NOMO-1 (cell line): ENCODE data around the gene MAD1L1.

Source experiments
- DNase-seq, 2 experiments: peaks; one replicate each; lab custom pipeline; 2025; ENCODE audit not compliant: unreplicated experiment in 2 of 2; lab: John Stamatoyannopoulos, UW

Gene MAD1L1

GRCh38 chr7:2108071-2108455 is 124.7 kb downstream of the MAD1L1 start:
- no peak for DNase-seq

DNA sequence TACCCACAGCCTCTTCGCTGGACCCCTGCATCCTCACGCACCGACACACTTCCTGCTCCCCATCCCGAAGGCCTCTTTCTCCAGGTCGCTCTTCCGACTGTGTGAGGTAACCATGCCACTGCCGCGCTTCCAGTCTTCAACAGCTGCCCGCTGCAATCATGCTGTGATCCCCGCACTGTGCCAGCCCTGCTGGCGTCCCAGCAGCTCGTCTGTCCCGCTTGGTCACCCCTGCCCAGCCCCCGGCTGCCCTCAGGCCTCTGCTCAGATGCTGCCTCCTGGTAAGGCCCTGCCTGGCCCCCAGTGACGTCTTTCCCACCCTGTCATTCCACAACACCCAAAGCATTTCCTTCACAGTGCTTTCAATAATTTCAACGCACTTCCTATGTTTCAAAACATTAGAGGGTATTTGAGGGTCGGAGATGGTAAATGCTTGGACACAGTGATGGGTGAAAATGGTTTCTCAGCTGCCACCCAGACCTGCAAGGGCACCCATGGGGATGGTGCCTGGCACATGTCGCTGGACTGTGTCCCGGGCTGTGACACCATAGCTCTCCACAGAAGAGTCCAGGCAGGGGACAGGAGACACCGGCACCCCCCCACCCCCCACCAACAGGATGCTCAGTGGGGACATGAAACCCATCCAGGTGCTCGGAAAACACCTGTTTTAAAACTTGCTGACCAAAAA is 125.2 kb downstream of the MAD1L1 start:
- DNase-seq, result no peak

DNA sequence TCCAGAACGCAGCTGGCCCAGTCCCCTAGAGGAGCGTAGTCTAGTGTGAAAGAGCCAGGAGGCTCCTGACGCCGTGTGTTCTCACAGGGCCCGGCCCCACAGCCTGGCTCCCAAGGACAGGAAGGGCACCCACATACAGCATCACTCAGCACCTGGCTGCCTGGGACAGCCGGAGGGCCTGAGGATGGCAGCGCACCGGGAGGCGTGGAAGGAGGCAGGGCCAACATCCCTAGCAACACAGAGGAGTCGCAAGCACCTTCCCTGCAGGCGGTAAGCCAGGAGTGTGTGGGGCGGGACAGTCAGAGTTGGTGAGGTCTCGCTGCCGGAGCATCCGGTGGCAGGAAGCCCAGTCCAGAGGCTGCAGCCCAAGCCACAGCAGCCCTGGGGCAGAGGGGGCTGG is 125.8 kb downstream of the MAD1L1 start:
- no peak for DNase-seq

- DNase-seq, result no peak
Measured at GRCh38 chr7:2106440-2106839, 126.3 kb downstream of the MAD1L1 start.

- no peak for DNase-seq
Measured at GRCh38 chr7:2105917-2106316, 126.8 kb downstream of the MAD1L1 start.

DNA sequence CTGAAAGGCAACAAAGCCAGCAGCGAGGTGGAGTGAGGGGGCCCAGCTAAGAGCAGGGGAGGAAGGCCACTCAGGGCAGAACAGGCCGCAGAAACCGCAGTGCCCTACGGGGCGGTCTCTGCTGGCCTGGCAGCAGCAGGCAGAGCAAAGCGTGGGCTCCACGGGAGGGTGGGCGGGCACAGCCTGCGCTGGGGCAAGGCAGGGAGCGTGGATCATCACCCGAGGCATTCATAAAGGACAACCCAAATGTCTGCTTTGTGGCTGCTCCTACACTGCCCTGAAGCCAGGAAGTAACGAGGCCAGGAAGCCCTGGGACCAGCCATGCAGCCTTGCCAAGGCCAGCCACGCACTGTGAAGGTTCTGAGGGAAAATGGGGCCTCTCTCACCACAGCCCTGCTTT is 127.5 kb downstream of the MAD1L1 start:
- DNase-seq, result no peak

- DNase-seq, result no peak
Measured at GRCh38 chr7:2104716-2105115, 128.0 kb downstream of the MAD1L1 start.

DNA sequence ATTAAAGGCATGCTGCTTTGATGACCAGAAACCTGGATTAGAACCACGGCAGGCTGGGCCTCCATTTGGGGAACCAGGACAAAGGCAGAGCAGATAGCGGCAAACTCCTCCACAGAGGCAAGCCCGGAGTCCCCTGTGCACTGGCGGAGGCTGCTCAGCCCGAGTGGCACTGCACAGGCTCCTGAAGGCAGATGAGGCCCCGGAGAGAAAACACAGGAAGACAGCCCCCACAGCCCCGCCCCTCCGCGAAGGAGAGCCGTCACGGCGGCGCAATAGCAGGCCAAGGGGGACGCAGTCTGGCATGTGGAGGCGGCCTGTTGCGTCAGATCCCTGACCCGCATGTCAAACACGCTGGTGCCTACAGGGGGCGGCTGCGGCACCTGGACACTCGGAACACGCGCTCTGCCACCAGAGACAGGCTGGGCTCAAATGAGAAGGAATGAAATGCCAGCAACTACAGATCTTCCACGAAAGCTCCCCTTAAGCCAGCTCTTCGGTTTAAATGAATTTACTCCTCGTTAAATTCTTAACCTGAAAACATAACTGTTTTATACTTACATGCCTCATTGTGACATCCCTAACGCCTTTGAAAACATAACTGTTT is 128.5 kb downstream of the MAD1L1 start:
- peak; percentile 82 to 88 for DNase-seq

DNA sequence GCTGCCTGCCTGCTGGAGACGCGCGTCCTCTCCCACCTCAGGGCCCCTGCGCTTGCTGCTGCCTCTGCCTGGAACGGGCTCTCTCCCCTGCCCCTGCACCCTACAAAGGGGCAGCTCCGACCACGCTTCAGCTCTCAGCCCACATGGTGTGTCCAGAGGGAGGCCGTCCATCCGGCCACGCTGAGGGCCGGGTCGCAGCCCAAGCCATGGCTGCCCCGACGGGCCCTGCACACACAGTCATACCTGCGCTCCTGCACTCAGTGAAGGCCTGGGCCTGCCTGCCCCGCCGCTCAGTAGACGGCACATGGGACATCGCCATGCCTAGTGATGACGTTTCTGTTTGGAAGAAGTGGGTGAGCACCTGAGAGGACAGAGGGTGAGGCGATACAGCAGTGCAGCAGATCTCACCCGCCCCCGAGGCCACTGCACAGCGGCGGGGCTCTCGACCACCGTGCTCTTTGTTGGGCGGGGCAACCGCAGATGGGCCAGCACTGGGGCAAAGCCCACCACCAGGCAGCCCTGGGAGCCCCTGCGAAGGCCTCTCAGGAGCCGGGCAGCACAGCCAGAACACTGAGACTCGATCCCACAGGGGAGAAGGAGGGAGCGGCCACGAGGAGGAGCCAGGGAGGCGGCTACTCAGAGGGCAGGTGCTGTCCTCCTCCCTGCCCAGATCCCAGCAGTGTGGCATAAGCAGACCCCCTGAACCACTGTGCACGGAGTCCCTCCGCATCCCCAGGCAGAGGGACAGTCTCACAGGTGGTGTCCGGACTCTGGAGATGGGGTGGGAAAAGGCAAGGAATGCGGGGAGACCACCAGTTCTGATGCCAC is 129.5 kb downstream of the MAD1L1 start:
- no peak for DNase-seq

DNA sequence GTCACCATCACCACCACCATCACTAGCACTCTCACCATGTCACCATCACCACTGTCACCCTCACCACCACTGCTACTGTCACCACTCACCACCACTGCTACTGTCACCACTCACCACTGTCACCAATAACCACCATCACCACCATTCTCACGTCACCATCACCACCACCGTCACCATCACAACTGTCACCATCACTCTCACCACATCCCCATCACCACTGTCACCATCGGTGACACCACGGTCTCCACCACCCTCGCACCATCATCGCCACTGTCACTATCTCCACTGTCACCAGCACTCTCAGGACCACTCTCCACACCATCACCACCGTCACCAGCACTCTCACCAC is 130.4 kb downstream of the MAD1L1 start:
- DNase-seq, result no peak

DNA sequence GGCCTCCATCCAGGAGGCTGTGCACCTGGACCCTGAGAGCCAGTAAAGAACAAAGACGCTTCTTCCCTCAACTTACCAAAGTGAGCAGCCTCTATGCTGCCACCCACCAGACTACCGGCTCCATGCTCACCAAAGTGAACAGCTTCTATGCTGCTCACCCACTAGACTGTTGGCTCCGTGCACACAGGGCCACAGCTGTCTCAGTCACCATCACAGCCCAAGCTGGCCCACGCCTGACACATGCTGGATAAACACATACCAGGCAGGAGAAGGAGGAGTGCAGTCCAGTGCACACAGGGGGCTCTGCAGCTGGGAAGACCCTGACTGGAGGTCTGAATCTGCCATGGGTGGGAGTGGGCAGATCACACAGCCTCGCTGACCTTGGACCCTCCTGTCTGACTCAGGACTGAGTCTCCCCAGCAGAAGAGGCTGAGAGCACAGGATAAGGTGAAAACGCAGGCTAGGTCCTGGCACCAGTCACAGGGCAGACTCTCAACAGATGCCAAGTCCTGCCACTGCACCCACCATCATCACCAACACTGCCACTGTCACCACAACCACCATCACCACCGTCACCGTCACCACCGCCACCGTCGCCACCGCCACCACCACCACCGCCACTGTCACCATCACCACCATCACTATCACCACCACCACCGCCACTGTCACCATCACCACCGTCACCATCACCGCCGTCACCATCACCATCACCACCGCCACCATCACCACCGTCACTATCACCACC is 130.9 kb downstream of the MAD1L1 start:
- DNase-seq, result no peak

DNA sequence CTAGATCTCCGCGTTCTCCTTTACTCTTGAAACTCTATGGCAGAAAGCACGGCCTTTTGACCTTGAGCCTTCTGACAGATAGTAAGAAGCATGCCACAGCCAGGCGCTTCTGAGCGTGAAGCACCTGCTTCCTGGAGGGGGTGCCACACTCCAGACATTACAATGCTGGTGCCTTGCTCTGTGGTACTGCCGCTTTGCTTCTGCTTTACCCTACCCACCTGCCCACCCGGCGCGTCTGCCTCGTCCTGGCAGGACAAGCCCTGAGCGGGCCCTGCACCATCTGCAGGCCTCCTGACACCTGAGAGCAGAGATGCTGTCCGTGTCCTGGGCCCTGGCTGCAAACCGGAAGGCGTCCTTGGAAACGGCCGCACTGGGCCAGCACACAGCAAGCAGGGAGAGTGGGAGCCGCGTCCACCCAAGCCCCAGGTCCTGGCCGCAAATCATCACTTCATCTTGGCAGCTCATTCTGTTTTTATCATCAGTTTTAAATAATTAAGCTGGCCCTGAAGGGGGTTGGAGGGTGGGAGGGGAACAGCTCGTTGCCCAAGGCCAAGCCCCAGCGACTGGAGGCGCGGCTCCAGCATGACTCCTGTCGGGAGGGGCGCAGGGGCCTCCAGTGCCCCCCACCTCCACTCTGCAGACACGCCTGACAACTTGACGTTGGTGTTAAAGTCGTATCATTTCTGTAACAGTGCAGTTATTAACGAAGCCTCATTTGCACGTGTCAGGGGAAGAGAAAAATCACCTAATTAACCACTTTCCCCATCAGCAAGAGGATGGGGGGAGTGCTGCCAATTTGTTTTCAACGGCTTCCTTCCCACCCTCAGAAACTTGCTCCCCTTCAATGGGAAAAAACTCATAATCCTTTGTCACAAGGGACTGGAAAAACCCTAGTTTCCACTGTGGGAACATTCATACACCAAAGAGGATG is 132.2 kb downstream of the MAD1L1 start:
- no peak for DNase-seq

DNA sequence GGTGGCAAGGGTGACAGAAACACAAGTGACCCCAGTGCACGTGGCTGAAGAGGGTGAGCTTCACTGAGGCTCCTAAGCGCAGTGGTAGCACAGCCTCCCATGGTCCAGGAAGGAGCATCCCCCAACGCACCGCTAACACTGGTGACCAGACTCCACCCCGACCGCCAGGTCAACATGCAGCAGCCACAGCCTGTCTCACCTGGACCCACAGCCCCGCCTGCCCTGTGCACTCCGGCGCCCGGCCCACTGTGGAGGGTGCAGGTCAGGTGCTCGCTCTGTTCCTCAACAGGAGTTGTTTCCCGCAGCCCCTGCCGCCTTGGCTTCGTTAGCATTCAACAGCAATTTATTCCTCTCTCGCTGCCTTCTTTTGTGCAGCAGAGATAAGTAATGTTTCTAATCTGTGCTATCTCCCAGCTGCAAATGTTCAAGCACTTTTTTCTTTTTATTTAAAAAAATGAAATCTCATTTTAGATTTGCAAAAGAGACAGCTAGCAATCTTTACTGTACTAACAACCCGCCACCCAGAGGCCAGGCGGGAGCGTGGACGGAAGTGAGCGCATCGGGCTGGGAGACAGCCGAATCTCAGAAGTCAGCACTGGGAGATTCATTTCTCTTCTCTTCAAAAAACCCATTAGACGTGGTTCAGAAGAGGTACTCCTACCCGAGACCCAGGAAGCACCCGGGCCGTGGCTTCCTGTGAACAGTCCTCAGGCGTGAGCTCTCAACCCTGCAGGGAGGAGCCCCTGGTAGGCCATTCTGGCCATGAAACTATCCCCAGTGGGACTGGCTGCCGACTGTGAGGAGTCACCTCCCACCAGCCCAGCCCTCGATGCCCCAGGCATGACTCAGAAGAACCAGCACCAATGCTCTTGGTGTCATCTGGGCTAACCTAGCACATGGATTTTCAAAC is 133.4 kb downstream of the MAD1L1 start:
- DNase-seq, result no peak

- no peak for DNase-seq
Measured at GRCh38 chr7:2098496-2098895, 134.2 kb downstream of the MAD1L1 start.

DNA sequence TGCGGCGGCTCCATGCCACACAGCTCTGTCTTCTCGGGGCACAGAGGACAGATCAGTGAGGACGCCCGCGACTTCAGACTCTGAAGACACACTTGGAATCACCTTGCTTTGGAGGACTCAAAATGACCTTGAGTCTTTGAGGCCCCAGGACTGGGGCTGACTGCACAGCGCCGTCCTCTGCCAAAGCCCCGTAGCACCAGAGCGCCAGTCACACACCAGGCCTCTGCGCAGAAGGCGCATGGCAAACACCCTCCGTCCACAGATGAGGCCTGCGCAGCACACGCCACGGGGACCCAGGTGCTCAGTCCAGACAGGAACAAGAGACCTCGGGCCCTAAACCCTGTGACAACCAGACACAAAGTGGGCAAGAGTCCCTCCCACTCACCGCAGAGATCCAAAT is 134.7 kb downstream of the MAD1L1 start:
- DNase-seq, result no peak

- no peak for DNase-seq
Measured at GRCh38 chr7:2097492-2097891, 135.3 kb downstream of the MAD1L1 start.

DNA sequence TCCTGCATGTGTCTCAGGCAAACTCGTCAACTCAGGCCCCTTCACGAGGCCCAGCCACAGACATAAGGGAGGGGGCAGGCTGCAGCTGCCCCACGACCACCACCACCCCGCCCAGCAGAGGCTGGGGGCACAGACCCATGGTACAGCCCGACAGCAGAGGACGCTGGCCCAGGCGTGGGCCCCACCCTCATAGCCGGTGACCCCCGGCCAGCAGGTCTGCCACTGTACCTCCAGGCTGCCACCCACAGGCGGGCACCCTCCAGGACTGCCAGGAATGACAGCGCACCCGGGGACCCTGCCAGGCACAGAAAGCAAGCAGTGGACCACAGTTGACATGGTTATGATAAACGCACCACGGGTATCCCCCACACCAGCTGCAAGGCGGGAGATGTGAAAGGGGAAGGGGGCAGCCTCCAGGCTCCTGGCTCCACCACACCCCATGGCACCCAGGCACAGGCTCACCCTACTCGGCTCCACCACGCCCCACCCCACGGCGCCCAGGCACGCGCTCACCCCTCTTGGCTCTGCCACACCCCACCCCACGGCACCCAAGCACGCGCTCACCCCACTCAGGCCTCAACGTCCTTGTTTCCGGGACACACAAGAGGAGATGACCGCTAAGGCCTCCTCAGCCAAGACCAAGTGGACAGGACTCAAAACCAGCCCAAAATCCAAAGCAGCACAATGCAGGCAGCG is 135.9 kb downstream of the MAD1L1 start:
- DNase-seq, result no peak

- DNase-seq, result no peak
Measured at GRCh38 chr7:2095436-2095835, 137.3 kb downstream of the MAD1L1 start.
